ENCODE results near the gene AK5. TPM values are rescaled to one million over a fixed set of nuclear protein-coding genes. Genes with fewer than 3 reads are reported as not detected.

AK5 gene
- total and polyA plus RNA-seq, 4 donors, result 0.71 to 8.9 (median 2.1) TPM; not detected in 1

DNA sequence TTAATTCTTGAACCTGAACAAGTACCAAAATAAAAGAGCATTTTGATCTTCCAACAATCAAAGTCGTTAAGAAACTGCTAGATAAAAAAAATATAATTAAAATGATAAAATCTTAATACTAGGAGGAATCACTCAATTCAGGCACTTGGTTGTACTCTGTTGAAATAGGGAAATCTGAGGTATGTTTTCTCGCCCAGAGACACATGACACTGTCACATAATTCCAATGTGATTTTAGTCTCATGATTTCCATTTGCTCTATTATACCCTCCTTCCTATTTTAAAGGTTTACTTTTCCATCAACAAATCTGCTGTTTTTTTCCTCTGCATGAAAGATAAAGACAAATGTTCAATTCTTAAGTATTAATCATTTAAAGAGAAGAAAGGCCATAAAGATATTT, 303.1 kb downstream of the AK5 start:
- no peak for DNase-seq
- Histone ChIP-seq H3K4me1 (ENCODE audit: control insufficient read depth in 1 of 2, insufficient read depth in 2 of 2, low read length in 2 of 2) (no peaks in the 10 kb centered on the region), H3K4me3 (ENCODE audit: low read length in 2 of 2) (no peak overlapping the region), H3K9me3 (ENCODE audit: control insufficient read depth, low read length) (no peaks in the 10 kb centered on the region), H3K36me3 (ENCODE audit: control insufficient read depth in 1 of 2, insufficient read depth in 2 of 2, low read length in 1 of 2) (peaks cover 0 to 2% of the 10 kb centered on the region in 2 donors), H3K27me3 (ENCODE audit: control insufficient read depth in 1 of 2, insufficient read depth in 2 of 2, low read length in 1 of 2) (no peaks in the 10 kb centered on the region), H3K27ac (ENCODE audit: low read depth in 1 of 2, low read length in 2 of 2) (no peak overlapping the region)
- WGBS, 2 donors, result 92 to 93% methylated on average over 2 of the region's 2 CpGs
- ATAC-seq (ENCODE audit: low FRiP score), result no peak
- intact Hi-C loops (cut with DNase I), result no loop called here

DNA sequence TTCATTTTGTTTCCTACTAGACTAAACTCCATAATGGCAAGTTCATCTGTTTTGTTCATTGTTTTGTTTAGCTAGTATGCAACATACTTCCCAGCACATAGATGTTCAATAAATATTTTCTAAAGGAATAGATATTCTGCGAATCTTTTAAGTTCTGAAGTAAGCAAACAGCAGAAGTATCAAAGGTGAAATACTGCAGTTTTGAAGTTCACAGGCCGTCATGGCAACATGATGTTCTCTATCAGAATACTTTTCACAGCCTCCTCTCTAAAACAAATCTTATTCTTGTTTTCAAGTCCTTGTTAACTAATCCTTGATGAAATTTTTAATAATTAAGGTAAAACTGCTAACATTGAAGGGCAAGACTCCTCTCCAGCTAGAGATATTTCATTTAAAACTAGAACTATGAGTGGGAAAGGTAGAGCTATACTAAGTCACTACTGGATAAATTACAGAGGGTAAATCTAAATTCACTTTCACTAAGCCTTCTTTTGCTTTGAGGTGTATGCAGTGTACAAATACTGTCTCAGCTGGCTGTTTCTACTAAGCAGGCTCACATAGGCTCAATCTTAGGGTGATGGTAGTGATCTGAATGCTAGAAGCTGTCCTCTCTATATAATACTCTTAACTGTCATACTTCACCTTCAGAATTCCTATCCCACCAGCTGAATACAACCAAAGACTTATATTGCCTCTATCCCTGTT, 303.9 kb downstream of the AK5 start:
- no peak overlapping the region for H3K4me3 ChIP-seq (ENCODE audit: low read length in 2 of 2)
- ATAC-seq (ENCODE audit: low FRiP score) (no peak), DNase-seq (no peak)
- 88 to 90% methylated on average over 2 of the region's 2 CpGs for WGBS, 2 donors
- H3K27ac ChIP-seq (ENCODE audit: low read depth in 1 of 2, low read length in 2 of 2), result peak overlapping the region in 1 of 2 donors; percentile 22
- H3K4me1 ChIP-seq (ENCODE audit: control insufficient read depth in 1 of 2, insufficient read depth in 2 of 2, low read length in 2 of 2), result no peaks in the 10 kb centered on the region
- intact Hi-C loops (cut with DNase I), result no loop called here
- no peaks in the 10 kb centered on the region for H3K27me3 ChIP-seq (ENCODE audit: control insufficient read depth in 1 of 2, insufficient read depth in 2 of 2, low read length in 1 of 2)
- no peaks in the 10 kb centered on the region for H3K36me3 ChIP-seq (ENCODE audit: control insufficient read depth in 1 of 2, insufficient read depth in 2 of 2, low read length in 1 of 2)
- H3K9me3 ChIP-seq (ENCODE audit: control insufficient read depth, low read length), result no peaks in the 10 kb centered on the region

DNA sequence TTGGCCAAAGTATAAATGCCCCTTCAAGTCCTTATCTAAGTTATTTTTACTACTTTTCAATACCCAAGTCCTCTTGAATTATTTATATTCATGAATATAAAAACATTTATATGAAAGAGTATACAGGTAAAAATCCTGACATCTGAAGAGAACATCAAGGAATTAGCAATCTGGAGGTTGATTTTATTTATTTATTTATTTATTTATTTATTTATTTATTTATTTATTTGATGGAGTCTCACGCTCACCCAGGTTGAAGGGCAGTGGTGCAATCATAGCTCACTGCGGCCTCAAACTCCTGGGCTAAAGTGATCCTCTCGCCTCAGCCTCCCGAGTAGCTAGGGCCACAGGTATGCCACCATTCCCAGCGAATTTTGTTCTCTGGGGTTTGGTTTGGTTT, 307.4 kb downstream of the AK5 start:
- WGBS, 2 donors, result 98% methylated on average over 5 of the region's 5 CpGs
- Histone ChIP-seq H3K27me3 (ENCODE audit: control insufficient read depth in 1 of 2, insufficient read depth in 2 of 2, low read length in 1 of 2) (no peaks in the 10 kb centered on the region), H3K9me3 (ENCODE audit: control insufficient read depth, low read length) (no peaks in the 10 kb centered on the region), H3K27ac (ENCODE audit: low read depth in 1 of 2, low read length in 2 of 2) (no peak overlapping the region), H3K4me1 (ENCODE audit: control insufficient read depth in 1 of 2, insufficient read depth in 2 of 2, low read length in 2 of 2) (no peaks in the 10 kb centered on the region), H3K36me3 (ENCODE audit: control insufficient read depth in 1 of 2, insufficient read depth in 2 of 2, low read length in 1 of 2) (no peaks in the 10 kb centered on the region), H3K4me3 (ENCODE audit: low read length in 2 of 2) (no peak overlapping the region)
- DNase-seq (no peak), ATAC-seq (ENCODE audit: low FRiP score) (no peak)
- intact Hi-C loops (cut with DNase I), result no loop called here

DNA sequence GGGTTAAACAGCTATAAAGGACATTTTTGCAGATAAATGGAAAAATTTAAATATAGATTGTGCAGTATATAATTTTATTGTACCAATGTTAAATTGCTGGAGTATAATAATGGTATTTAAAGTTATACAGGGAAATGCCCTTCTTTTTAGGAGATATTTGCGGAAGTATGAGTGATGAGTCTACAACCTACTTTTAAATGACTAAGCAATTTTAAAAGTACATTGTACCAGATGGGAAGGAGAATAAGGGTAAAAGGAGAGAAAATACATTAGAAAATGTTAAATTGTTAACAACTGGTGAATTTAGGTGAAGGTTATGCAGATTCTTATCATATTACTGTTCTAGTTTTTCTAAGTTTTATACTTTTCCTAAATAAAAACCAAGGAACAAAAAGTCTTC, 308.8 kb downstream of the AK5 start:
- Histone ChIP-seq H3K27ac (ENCODE audit: low read depth in 1 of 2, low read length in 2 of 2) (no peak overlapping the region), H3K9me3 (ENCODE audit: control insufficient read depth, low read length) (no peaks in the 10 kb centered on the region), H3K27me3 (ENCODE audit: control insufficient read depth in 1 of 2, insufficient read depth in 2 of 2, low read length in 1 of 2) (no peaks in the 10 kb centered on the region), H3K36me3 (ENCODE audit: control insufficient read depth in 1 of 2, insufficient read depth in 2 of 2, low read length in 1 of 2) (no peaks in the 10 kb centered on the region), H3K4me1 (ENCODE audit: control insufficient read depth in 1 of 2, insufficient read depth in 2 of 2, low read length in 2 of 2) (no peaks in the 10 kb centered on the region), H3K4me3 (ENCODE audit: low read length in 2 of 2) (no peak overlapping the region)
- WGBS, 2 donors, result 94 to 95% methylated on average over 1 of the region's 1 CpG
- DNase-seq (no peak), ATAC-seq (ENCODE audit: low FRiP score) (no peak)
- intact Hi-C loops (cut with DNase I), result no loop called here

DNA sequence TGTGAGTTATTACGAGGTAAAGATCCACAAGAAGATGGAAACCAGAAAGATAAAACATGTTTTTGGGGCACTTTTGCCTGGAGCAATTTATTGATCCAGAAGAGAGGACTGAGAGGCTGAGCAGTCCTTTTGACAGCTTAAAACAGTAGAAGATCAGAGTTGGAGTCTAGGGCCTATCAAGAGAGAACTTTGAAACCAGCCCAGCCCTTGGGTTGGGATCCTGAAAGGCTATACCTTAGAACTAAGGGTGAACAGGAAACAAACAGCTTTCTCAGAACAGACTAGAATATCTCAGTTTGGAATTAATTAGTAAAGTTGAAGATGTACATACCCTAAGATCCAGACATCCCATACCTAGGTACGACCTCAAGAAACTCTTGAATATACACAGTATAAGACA, 311.1 kb downstream of the AK5 start:
- DNase-seq (no peak), ATAC-seq (ENCODE audit: low FRiP score) (no peak)
- H3K27ac ChIP-seq (ENCODE audit: low read depth in 1 of 2, low read length in 2 of 2), result no peak overlapping the region
- H3K4me3 ChIP-seq (ENCODE audit: low read length in 2 of 2), result no peak overlapping the region
- no peaks in the 10 kb centered on the region for H3K4me1 ChIP-seq (ENCODE audit: control insufficient read depth in 1 of 2, insufficient read depth in 2 of 2, low read length in 2 of 2)
- 95 to 98% methylated on average over 2 of the region's 2 CpGs for WGBS, 2 donors
- no peaks in the 10 kb centered on the region for H3K36me3 ChIP-seq (ENCODE audit: control insufficient read depth in 1 of 2, insufficient read depth in 2 of 2, low read length in 1 of 2)
- no peaks in the 10 kb centered on the region for H3K27me3 ChIP-seq (ENCODE audit: control insufficient read depth in 1 of 2, insufficient read depth in 2 of 2, low read length in 1 of 2)
- H3K9me3 ChIP-seq (ENCODE audit: control insufficient read depth, low read length), result no peaks in the 10 kb centered on the region
- intact Hi-C loops (cut with DNase I), result no loop called here

DNA sequence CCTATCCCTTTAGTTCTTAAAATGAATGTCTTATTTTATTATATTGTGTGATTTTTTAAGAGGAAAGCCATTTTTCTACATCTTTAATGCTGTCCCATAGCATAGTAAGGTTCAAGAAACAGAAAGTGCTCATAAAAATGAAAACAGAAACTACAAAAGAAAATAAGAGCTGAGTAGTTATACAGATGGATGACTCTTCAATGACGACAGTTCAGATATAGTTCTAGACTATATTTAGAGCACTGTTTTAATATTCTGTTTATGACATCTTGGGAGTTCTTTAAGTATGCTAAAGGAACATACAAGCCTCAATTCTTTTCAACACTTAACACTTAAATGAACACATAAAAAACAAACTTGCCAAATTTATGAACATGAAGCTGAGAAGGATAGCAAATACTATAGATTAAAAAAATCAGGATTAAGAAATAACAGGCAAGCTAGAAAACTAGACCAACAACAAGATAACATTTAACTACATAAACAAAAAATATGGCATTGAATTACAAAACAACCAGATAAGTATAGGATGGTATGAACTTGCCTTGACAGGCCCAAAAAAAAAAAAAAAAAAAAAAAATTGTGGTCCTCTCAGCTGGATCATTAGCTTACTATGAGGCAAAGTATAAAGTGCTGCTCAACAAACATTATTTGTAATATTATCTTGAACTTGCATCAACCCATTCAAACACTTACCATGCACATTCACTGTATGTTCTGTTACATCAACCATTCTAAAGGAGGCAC, 312.7 kb downstream of the AK5 start:
- Histone ChIP-seq H3K36me3 (ENCODE audit: control insufficient read depth in 1 of 2, insufficient read depth in 2 of 2, low read length in 1 of 2) (no peaks in the 10 kb centered on the region), H3K4me3 (ENCODE audit: low read length in 2 of 2) (no peak overlapping the region), H3K4me1 (ENCODE audit: control insufficient read depth in 1 of 2, insufficient read depth in 2 of 2, low read length in 2 of 2) (no peaks in the 10 kb centered on the region), H3K27me3 (ENCODE audit: control insufficient read depth in 1 of 2, insufficient read depth in 2 of 2, low read length in 1 of 2) (no peaks in the 10 kb centered on the region), H3K9me3 (ENCODE audit: control insufficient read depth, low read length) (no peaks in the 10 kb centered on the region), H3K27ac (ENCODE audit: low read depth in 1 of 2, low read length in 2 of 2) (no peak overlapping the region)
- DNase-seq, result no peak
- ATAC-seq (ENCODE audit: low FRiP score), result no peak
- intact Hi-C loops (cut with DNase I), result no loop called here
- WGBS, 2 donors, result 37 to 49% methylated on average over 1 of the region's 1 CpG

DNA sequence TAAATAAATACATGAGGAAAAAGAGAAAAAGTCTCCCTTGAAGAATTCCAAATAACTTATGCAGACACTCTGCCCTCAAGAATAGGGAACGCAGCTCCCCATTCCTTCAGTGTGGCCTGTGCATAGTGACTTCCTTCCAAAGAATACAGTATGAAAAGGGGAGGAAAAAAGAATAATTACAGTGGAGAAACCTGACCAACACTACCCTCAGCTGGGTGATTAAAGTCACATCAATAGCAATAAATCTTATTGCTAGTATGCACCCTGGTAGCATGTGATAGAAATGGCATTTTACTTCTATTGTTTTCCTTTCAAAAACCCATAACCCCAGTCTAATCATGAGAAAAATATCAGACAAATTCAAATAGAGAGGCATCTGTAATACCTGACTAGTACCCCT, 315.5 kb downstream of the AK5 start:
- H3K4me3 ChIP-seq (ENCODE audit: low read length in 2 of 2), result no peak overlapping the region
- H3K36me3 ChIP-seq (ENCODE audit: control insufficient read depth in 1 of 2, insufficient read depth in 2 of 2, low read length in 1 of 2), result no peaks in the 10 kb centered on the region
- H3K9me3 ChIP-seq (ENCODE audit: control insufficient read depth, low read length), result no peaks in the 10 kb centered on the region
- no peaks in the 10 kb centered on the region for H3K4me1 ChIP-seq (ENCODE audit: control insufficient read depth in 1 of 2, insufficient read depth in 2 of 2, low read length in 2 of 2)
- WGBS, 2 donors, result 96 to 100% methylated on average over 1 of the region's 1 CpG
- DNase-seq (no peak), ATAC-seq (ENCODE audit: low FRiP score) (no peak)
- H3K27ac ChIP-seq (ENCODE audit: low read depth in 1 of 2, low read length in 2 of 2), result no peak overlapping the region
- intact Hi-C loops (cut with DNase I), result no loop called here
- no peaks in the 10 kb centered on the region for H3K27me3 ChIP-seq (ENCODE audit: control insufficient read depth in 1 of 2, insufficient read depth in 2 of 2, low read length in 1 of 2)

DNA sequence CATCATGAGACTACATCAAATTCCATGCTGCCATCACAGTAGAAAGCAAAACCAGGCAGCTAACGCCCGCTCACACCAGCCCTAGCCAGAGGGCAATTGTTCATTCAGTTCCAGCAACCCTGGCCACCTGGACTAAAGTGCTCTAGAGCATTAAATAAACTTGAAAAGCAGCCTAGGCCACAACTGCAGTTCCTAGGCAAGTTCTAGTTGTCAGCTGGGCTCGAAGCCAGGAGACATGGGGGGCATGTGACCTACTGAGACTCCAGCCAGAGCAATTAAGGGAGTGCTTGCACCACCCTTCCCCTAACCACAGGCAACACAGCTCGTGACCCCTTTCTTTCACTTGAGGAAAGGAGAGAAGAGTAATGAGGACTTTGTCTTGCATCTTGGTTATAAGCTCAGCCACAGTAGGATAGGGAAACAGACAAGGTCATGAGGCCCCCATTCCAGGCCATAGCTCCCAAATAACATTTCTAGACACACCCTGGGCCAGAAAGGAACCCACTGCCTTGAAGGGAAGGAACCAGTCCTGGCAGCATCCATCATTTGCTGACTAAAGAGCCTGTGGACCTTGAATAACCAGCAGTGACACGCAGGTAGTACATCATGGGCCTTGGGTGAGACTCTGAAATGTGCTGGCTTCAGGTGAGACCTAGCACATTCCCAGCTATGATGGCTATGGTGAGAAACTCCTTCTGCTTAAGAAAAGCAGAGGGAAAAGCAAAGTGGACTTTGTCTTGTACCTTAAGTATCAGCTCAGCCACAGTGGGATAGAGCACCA, 323.6 kb downstream of the AK5 start:
- no peaks in the 10 kb centered on the region for H3K36me3 ChIP-seq (ENCODE audit: control insufficient read depth in 1 of 2, insufficient read depth in 2 of 2, low read length in 1 of 2)
- H3K27me3 ChIP-seq (ENCODE audit: control insufficient read depth in 1 of 2, insufficient read depth in 2 of 2, low read length in 1 of 2), result no peaks in the 10 kb centered on the region
- H3K4me1 ChIP-seq (ENCODE audit: control insufficient read depth in 1 of 2, insufficient read depth in 2 of 2, low read length in 2 of 2), result no peaks in the 10 kb centered on the region
- 78 to 86% methylated on average over 5 of the region's 5 CpGs for WGBS, 2 donors
- no peak overlapping the region for H3K4me3 ChIP-seq (ENCODE audit: low read length in 2 of 2)
- H3K9me3 ChIP-seq (ENCODE audit: control insufficient read depth, low read length), result no peaks in the 10 kb centered on the region
- no peak overlapping the region for H3K27ac ChIP-seq (ENCODE audit: low read depth in 1 of 2, low read length in 2 of 2)
- peak in 1 of 2 donors; percentile 87 for DNase-seq
- intact Hi-C loops (cut with DNase I), result no loop called here
- peak; percentile 46 for ATAC-seq (ENCODE audit: low FRiP score)
